Neutrophil (primary cell): ENCODE data around the gene DGLUCY.

Source experiments
- H3K27ac ChIP-seq: fragments of 200-600 bp; sonication (generic); 2 replicates; pipeline ENCODE4 v1.5.1; 2016; ENCODE audit warnings: mild to moderate bottlenecking, moderate library complexity
- H3K27me3 ChIP-seq: fragments of 200-600 bp; sonication (generic); 2 replicates; pipeline ENCODE4 v1.6.0; 2016; ENCODE audit warnings: mild to moderate bottlenecking
- H3K36me3 ChIP-seq: fragments of 200-600 bp; sonication (generic); 2 replicates; pipeline ENCODE4 v1.5.1; 2017
- H3K4me1 ChIP-seq, 2 experiments: fragments of 200-600 bp in 1 of 2; sonication (generic) in 1 of 2; 1 replicate in 1 of 2; 2 replicates in 1 of 2; pipeline versions ENCODE4 v1.5.1 to v1.6.1; 2013 to 2016; ENCODE audit warnings: low read depth in 1 of 2, low read length in 1 of 2, mild to moderate bottlenecking in 1 of 2, moderate library complexity in 1 of 2; ENCODE audit not compliant: control insufficient read depth in 1 of 2, insufficient read depth in 1 of 2
- H3K4me3 ChIP-seq, 2 experiments: fragments of 200-600 bp in 1 of 2; sonication (generic) in 1 of 2; 1 replicate in 1 of 2; 2 replicates in 1 of 2; pipeline ENCODE4 v1.5.1; 2013 to 2016; ENCODE audit warnings: low read depth in 1 of 2, low read length in 1 of 2, mild to moderate bottlenecking in 1 of 2, moderate library complexity in 1 of 2
- H3K9me3 ChIP-seq: fragments of 200-600 bp; sonication (generic); 2 replicates; pipeline ENCODE4 v1.5.1; 2016
- TF ChIP-seq, protein P1 (sequence below): fragments of 200-600 bp; sonication (generic); IDR thresholded peaks from 2 replicates; pipeline ENCODE4 v1.5.1; 2016; ENCODE audit warnings: antibody characterized with exemption

DGLUCY gene

DNA sequence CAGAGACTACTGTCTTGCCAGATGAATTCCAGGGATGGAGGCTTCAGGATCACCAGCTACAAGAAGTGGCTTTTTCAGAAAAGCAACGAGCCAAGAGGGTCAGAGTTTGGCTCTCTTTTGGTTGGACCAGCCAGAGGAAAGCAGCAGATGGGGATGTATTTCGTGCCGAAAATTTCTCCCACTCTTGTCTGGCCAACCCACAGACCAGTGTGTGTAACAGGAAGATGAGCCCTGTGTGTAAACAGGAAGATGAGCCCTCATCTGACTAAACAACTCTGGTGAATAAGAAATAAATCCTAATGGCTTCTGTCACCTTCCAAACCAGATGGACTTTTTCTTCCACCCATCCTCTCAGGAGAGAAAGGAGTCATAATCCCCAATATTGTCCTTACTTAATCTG lies 117.6 kb downstream of the DGLUCY start:
- Histone ChIP-seq H3K4me3 (peak overlapping the region in 1 of 2 experiments; percentile 26), H3K27me3 (no peaks in the 10 kb centered on the region), H3K27ac (peak overlapping the region; percentile 93), H3K9me3 (no peaks in the 10 kb centered on the region), H3K4me1 (peaks cover 56 to 60% of the 10 kb centered on the region in 2 experiments), H3K36me3 (peaks cover 40% of the 10 kb centered on the region)
- TF ChIP-seq, protein P1, sequence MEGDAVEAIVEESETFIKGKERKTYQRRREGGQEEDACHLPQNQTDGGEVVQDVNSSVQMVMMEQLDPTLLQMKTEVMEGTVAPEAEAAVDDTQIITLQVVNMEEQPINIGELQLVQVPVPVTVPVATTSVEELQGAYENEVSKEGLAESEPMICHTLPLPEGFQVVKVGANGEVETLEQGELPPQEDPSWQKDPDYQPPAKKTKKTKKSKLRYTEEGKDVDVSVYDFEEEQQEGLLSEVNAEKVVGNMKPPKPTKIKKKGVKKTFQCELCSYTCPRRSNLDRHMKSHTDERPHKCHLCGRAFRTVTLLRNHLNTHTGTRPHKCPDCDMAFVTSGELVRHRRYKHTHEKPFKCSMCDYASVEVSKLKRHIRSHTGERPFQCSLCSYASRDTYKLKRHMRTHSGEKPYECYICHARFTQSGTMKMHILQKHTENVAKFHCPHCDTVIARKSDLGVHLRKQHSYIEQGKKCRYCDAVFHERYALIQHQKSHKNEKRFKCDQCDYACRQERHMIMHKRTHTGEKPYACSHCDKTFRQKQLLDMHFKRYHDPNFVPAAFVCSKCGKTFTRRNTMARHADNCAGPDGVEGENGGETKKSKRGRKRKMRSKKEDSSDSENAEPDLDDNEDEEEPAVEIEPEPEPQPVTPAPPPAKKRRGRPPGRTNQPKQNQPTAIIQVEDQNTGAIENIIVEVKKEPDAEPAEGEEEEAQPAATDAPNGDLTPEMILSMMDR, result no peak

DNA sequence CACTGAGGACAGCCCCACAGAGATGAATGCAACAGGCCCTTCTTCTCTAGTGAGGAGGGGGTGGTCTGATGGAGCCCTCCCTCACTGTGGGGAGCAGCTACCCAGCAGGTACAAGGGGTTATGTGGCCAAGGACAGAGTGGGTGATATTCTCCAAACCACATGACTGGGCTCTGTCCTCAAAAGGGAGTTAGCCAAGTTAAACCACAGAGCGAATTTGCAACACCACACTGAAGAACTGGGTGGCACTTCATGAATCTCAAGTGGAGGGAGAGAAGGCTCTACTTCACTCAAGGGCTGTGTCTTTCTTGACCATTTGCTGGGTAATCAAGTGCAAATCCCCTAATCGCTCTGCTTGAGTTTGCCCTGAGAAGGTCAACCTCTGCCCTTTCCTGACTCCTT lies 118.2 kb downstream of the DGLUCY start:
- H3K4me1 ChIP-seq, result peaks cover 55 to 60% of the 10 kb centered on the region in 2 experiments
- TF ChIP-seq, protein P1, result no peak
- H3K9me3 ChIP-seq, result no peaks in the 10 kb centered on the region
- H3K4me3 ChIP-seq, result peak overlapping the region in 1 of 2 experiments; percentile 26
- H3K27ac ChIP-seq, result peak overlapping the region; percentile 93
- no peaks in the 10 kb centered on the region for H3K27me3 ChIP-seq
- H3K36me3 ChIP-seq, result peaks cover 36% of the 10 kb centered on the region

DNA sequence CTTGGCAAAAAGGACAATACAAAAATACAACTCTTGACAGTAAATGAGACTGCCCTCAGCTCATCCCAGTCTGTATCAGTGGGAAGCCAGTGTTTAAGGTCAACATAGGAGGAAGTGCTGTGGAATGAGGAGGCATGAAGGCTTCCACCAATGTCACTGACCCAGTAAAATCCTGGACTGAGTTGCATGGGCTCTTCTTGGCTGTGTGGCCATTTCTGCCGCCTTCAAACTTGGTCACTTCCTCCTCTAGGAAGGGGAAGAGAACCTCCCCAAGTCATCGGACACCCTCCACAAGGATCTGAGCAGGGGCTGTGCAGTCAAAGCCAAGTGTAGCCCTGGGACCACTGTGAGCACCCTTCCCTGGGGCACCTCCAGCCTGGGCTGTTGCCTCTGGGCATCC lies 118.7 kb downstream of the DGLUCY start:
- H3K4me3 ChIP-seq, result peak overlapping the region in 1 of 2 experiments; percentile 26
- TF ChIP-seq, protein P1, result no peak
- H3K4me1 ChIP-seq, result peaks cover 52 to 60% of the 10 kb centered on the region in 2 experiments
- H3K27ac ChIP-seq, result peak overlapping the region; percentile 93
- peaks cover 32% of the 10 kb centered on the region for H3K36me3 ChIP-seq
- no peaks in the 10 kb centered on the region for H3K27me3 ChIP-seq
- H3K9me3 ChIP-seq, result no peaks in the 10 kb centered on the region

- TF ChIP-seq, protein P1, result no peak
- Histone ChIP-seq H3K36me3 (peaks cover 16% of the 10 kb centered on the region), H3K27me3 (no peaks in the 10 kb centered on the region), H3K4me3 (no peak overlapping the region), H3K4me1 (peaks cover 46 to 50% of the 10 kb centered on the region in 2 experiments), H3K27ac (no peak overlapping the region), H3K9me3 (no peaks in the 10 kb centered on the region)
Measured at GRCh38 chr14:91233936-91234790, 120.3 kb downstream of the DGLUCY start.

- H3K27me3 ChIP-seq, result no peaks in the 10 kb centered on the region
- peaks cover 40 to 45% of the 10 kb centered on the region in 2 experiments for H3K4me1 ChIP-seq
- TF ChIP-seq, protein P1, result no peak
- H3K9me3 ChIP-seq, result no peaks in the 10 kb centered on the region
- no peak overlapping the region for H3K27ac ChIP-seq
- peaks cover 13% of the 10 kb centered on the region for H3K36me3 ChIP-seq
- H3K4me3 ChIP-seq, result no peak overlapping the region
Measured at GRCh38 chr14:91234791-91235114, 120.9 kb downstream of the DGLUCY start.
